PC-9 (cell line): ENCODE measurements around the gene PEAK1. TPM values are rescaled to one million over a fixed set of nuclear protein-coding genes. Genes with fewer than 3 reads are reported as not detected.
A peak's percentile ranks its signal among the peaks of the same experiment; 100 is the strongest.

Experiments
- Bru-seq: library from RNA; stranded (reverse); fragments of 400-500 nt; gene quantifications from one replicate; lab custom pipeline; 2021; lab: Mats Ljungman, UMichigan
- BruChase-seq, 2 experiments: library from RNA; stranded (reverse); fragments of 400-500 nt; gene quantifications; one replicate each; lab custom pipeline; 2021; lab: Mats Ljungman, UMichigan
- BruUV-seq: library from RNA; stranded (reverse); fragments of 400-500 nt; replicated peaks from 2 replicates; lab custom pipeline; 2021; lab: Mats Ljungman, UMichigan
- CTCF ChIA-PET: fragments of 300-600 bp; sonication (Branson Sonifier 250); formaldehyde crosslinking; loops from one replicate; lab custom pipeline; 2022; ENCODE audit warnings: antibody characterized with exemption; lab: Charles Lee
- POLR2A ChIA-PET: fragments of 300-600 bp; sonication (Branson Sonifier 250); formaldehyde crosslinking; loops from one replicate; lab custom pipeline; 2022; ENCODE audit warnings: antibody characterized with exemption; ENCODE audit not compliant: unreplicated experiment; lab: Charles Lee
- DNase-seq, 2 experiments: peaks; one replicate each; pipeline versions ENCODE4 v3.0.0 to v3.0.0-alpha.2; 2015 to 2022; ENCODE audit warnings: mixed read lengths in 1 of 2
- H2AFZ ChIP-seq: fragments of 200-600 bp; sonication (generic); 2 replicates; pipeline ENCODE4 v1.8.1; 2017; ENCODE audit warnings: antibody characterized with exemption
- H3F3A ChIP-seq: fragments of 200-600 bp; sonication (generic); 2 replicates; pipeline ENCODE4 v1.8.1; 2017; ENCODE audit warnings: antibody characterized with exemption, mild to moderate bottlenecking, low read depth; ENCODE audit not compliant: insufficient read depth
- H3K27ac ChIP-seq: fragments of 200-600 bp; sonication (generic); 2 replicates; pipeline ENCODE4 v1.6.1; 2016; ENCODE audit warnings: mixed run types
- H3K27me3 ChIP-seq: fragments of 200-600 bp; sonication (generic); 2 replicates; pipeline ENCODE4 v1.6.1; 2016; ENCODE audit warnings: low read depth, mixed run types; ENCODE audit not compliant: insufficient read depth
- H3K36me3 ChIP-seq: fragments of 200-600 bp; sonication (generic); 2 replicates; pipeline ENCODE4 v1.6.1; 2016; ENCODE audit warnings: low read depth, mixed run types
- H3K4me1 ChIP-seq: fragments of 200-600 bp; sonication (generic); replicated peaks from 2 replicates; pipeline ENCODE4 v1.6.1; 2016; ENCODE audit warnings: mixed run types; ENCODE audit not compliant: insufficient read depth
- H3K4me2 ChIP-seq: fragments of 200-600 bp; sonication (generic); 2 replicates; pipeline ENCODE4 v1.6.1; 2017; ENCODE audit warnings: mixed run types
- H3K4me3 ChIP-seq: fragments of 200-600 bp; sonication (generic); 2 replicates; pipeline ENCODE4 v1.6.1; 2016; ENCODE audit warnings: mixed run types
- H3K79me2 ChIP-seq: fragments of 200-600 bp; sonication (generic); 2 replicates; pipeline ENCODE4 v1.6.1; 2017; ENCODE audit warnings: low read depth, mixed run types
- H3K9me2 ChIP-seq: fragments of 200-600 bp; sonication (generic); 2 replicates; pipeline ENCODE4 v1.8.1; 2017; ENCODE audit warnings: mild to moderate bottlenecking; ENCODE audit not compliant: insufficient read depth
- H3K9me3 ChIP-seq: fragments of 200-600 bp; sonication (generic); 2 replicates; pipeline ENCODE4 v1.8.1; 2016; ENCODE audit warnings: low read depth; ENCODE audit not compliant: insufficient read depth
- H4K20me1 ChIP-seq: fragments of 200-600 bp; sonication (generic); 2 replicates; pipeline ENCODE4 v1.8.1; 2017; ENCODE audit not compliant: insufficient read depth
- EZH2 ChIP-seq: fragments of 200-600 bp; sonication (generic); IDR thresholded peaks from 2 replicates; pipeline ENCODE4 v1.8.0; 2017; ENCODE audit warnings: antibody characterized with exemption, low read depth
- intact Hi-C: fragments of 100-400 bp; cut with micrococcal nuclease; formaldehyde crosslinking; loops from one replicate; pipeline ENCODE4 v1.10.0; 2022; ENCODE audit not compliant: unreplicated experiment
- long read RNA-seq: library from polyadenylated mRNA; stranded (forward); transcript quantifications from one replicate; pipeline ENCODE4 v2.0.0, GENCODE V29; 2022
- total RNA-seq: library from RNA; stranded (reverse); gene quantifications from 2 replicates; pipeline ENCODE4 v1.2.3, GENCODE V29; 2021
- TF ChIP-seq, protein P1 (sequence below): fragments of 200-600 bp; sonication (generic); conservative IDR thresholded peaks from 2 replicates; pipeline ENCODE4 v1.6.1; 2017; ENCODE audit warnings: mixed run types, antibody characterized with exemption, mild to moderate bottlenecking, moderate library complexity

The PEAK1 gene
- total RNA-seq (20.6 and 20.7 TPM in 2 replicates), Bru-seq, nascent RNA (percentile 68 among the genes with signal in this experiment), BruChase-seq, experiment 1, labeled RNA remaining after a 2-hour chase (percentile 65 among the genes with signal in this experiment), BruChase-seq, experiment 2, labeled RNA remaining after a 6-hour chase (percentile 62 among the genes with signal in this experiment)
- long read RNA-seq, partial matches to known transcripts = 2 of 5 reads
- long read RNA-seq, other reads (novel, unspliced or antisense) = 3 of 5 reads

GRCh38 chr15:77419836-77420609 lies at the start of gene PEAK1:
Gene PEAK1 (minus strand): TSS chr15:77420104. CDS start chr15:77181926, 238,178 bp downstream.
- Histone ChIP-seq H3K36me3 (no peaks in the 10 kb centered on the region; the same call in 1 of the 2 replicates), H3K4me2 (peak within 1 kb of the TSS; percentile 97), H3K9me2 (no peaks in the 10 kb centered on the region), H4K20me1 (peaks cover 14% of the 10 kb centered on the region; the same call in 1 of the 2 replicates), H3K4me3 (peak within 1 kb of the TSS; percentile 92), H3K4me1 (peaks cover 39% of the 10 kb centered on the region), H2AFZ (peak within 1 kb of the TSS; percentile 86), H3K9me3 (no peaks in the 10 kb centered on the region), H3F3A (no peaks in the 10 kb centered on the region), H3K27me3 (no peaks in the 10 kb centered on the region), H3K79me2 (peaks cover 66% of the 10 kb centered on the region), H3K27ac (peak within 1 kb of the TSS; percentile 65)
- DNase-seq = peak; percentile 94 to 98
- ChIA-PET POLR2A (interaction anchor here (0.6 kb wide), 1 partner anchor 351 kb away, joined by 4 read pairs; no protein-coding TSS in a partner anchor), CTCF (interaction anchor here (0.6 kb wide), 1 partner anchor 327 kb away, joined by 14 read pairs; no protein-coding TSS in a partner anchor)
- TF ChIP-seq EZH2 = no peak
- TF ChIP-seq, protein P1, sequence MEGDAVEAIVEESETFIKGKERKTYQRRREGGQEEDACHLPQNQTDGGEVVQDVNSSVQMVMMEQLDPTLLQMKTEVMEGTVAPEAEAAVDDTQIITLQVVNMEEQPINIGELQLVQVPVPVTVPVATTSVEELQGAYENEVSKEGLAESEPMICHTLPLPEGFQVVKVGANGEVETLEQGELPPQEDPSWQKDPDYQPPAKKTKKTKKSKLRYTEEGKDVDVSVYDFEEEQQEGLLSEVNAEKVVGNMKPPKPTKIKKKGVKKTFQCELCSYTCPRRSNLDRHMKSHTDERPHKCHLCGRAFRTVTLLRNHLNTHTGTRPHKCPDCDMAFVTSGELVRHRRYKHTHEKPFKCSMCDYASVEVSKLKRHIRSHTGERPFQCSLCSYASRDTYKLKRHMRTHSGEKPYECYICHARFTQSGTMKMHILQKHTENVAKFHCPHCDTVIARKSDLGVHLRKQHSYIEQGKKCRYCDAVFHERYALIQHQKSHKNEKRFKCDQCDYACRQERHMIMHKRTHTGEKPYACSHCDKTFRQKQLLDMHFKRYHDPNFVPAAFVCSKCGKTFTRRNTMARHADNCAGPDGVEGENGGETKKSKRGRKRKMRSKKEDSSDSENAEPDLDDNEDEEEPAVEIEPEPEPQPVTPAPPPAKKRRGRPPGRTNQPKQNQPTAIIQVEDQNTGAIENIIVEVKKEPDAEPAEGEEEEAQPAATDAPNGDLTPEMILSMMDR = no peak
- BruUV-seq = no TSS peak
- intact Hi-C loops = loop anchor here (5.0 kb wide), 1 partner anchor 122 kb away; no protein-coding TSS in a partner anchor

DNA sequence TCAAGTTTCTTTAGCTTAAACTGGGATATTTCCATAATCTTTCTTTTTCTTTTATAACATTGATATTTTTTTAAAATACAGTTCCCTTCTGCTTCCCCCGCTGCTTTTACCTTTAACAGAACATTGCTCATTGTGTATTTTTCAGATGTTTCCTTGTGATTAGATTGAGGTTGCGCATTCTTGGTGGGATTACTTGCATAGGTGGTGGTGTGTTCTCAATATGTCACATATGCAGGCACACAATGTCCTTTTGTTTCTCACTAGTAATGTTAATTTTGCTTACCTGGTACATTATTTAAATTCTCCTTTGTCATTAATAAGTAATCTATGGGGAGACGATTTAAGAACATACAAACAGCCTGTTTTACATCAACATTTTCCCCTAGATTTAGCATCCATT lies 49.0 kb upstream of the PEAK1 start:
- no peak for TF ChIP-seq EZH2
- TF ChIP-seq, protein P1 = no peak
- no peak overlapping the region for H2AFZ ChIP-seq
- CTCF ChIA-PET = no interaction called here
- H3K4me2 ChIP-seq = no peak overlapping the region
- no peak for DNase-seq
- intact Hi-C loops = no loop called here
- H3K4me3 ChIP-seq = no peak overlapping the region
- no peaks in the 10 kb centered on the region for H3K79me2 ChIP-seq
- no TSS peak for BruUV-seq
- H3K27ac ChIP-seq = no peak overlapping the region
- H4K20me1 ChIP-seq = no peaks in the 10 kb centered on the region
- no peaks in the 10 kb centered on the region; the same call in 1 of the 2 replicates for H3F3A ChIP-seq
- H3K4me1 ChIP-seq = no peaks in the 10 kb centered on the region
- H3K36me3 ChIP-seq = peaks cover 15% of the 10 kb centered on the region; the same call in 1 of the 2 replicates
- POLR2A ChIA-PET = no interaction called here
- no peaks in the 10 kb centered on the region for H3K9me2 ChIP-seq
- H3K27me3 ChIP-seq = no peaks in the 10 kb centered on the region
- H3K9me3 ChIP-seq = no peaks in the 10 kb centered on the region

GRCh38 chr15:77466521-77466920 lies 46.6 kb upstream of the PEAK1 start:
- Histone ChIP-seq H3K9me3 (no peaks in the 10 kb centered on the region), H3K9me2 (no peaks in the 10 kb centered on the region), H3K4me3 (no peak overlapping the region), H3K36me3 (0 out of 2 replicates have a peak, but pooled peaks cover 16% of the 10 kb centered on the region), H4K20me1 (no peaks in the 10 kb centered on the region), H3K79me2 (no peaks in the 10 kb centered on the region), H3K4me1 (no peaks in the 10 kb centered on the region), H3K27ac (no peak overlapping the region), H3K27me3 (no peaks in the 10 kb centered on the region), H3K4me2 (no peak overlapping the region), H2AFZ (no peak overlapping the region), H3F3A (no peaks in the 10 kb centered on the region; the same call in 1 of the 2 replicates)
- intact Hi-C loops = no loop called here
- DNase-seq = no peak
- ChIA-PET POLR2A (no interaction called here), CTCF (no interaction called here)
- BruUV-seq = no TSS peak
- TF ChIP-seq, protein P1 = no peak
- TF ChIP-seq EZH2 = no peak
